ENCODE data around the gene HYAL1.

DNA sequence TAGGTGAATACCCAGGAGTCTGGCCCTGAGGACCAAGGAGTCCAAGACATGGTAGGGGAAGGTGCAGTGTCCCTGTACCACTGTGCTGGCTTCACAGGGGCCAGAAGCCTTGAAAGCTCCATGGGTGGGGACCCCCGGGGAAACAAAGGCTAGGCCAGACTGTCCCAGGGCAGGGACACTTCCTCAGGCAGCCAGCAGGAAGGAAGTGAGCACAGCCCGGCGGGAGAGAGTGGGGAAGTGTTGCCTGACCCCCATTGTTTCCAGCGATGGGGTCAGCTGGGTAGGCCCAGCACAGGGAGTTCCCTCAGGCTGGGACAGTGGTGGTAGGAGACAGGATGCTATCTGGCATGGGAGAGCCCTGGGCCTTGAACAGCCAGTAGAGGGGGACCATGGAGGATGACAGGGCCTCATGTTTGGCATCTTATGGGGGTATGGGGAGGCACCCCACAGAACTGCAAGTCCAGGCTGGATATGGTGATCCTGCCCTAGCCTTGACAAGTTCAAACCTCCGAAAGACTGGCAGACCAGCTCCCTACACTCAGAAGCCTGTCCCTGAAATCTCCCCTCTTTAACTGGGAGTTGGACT lies 20.3 kb upstream of the HYAL1 start:
- TF ChIP-seq CTCF (IDR thresholded peaks at IDR 0.05) (peak in 1 of 4 experiments; percentile 21), POLR2A (IDR thresholded peaks at IDR 0.05) (no peak)
